OCI-LY1 (cell line): Measurements from ENCODE around the gene MRPL52.

Experiments
- CTCF ChIP-seq: fragments of 200-600 bp; sonication (generic), shearing (Covaris generic); IDR thresholded peaks from 2 replicates; pipeline ENCODE4 v1.5.1; 2017; ENCODE audit warnings: mild to moderate bottlenecking, antibody characterized with exemption, low read length, moderate library complexity, mixed read lengths
- EZH2 ChIP-seq: fragments of 200-600 bp; sonication (generic), shearing (Covaris generic); IDR thresholded peaks from 2 replicates; pipeline ENCODE4 v1.8.0; 2017; ENCODE audit warnings: borderline replicate concordance, mixed run types, mild to moderate bottlenecking, antibody characterized with exemption, low read length, moderate library complexity, mixed read lengths

GRCh38 chr14:22780105-22780679 is 49.5 kb upstream of the MRPL52 start:
- TF ChIP-seq CTCF (no peak), EZH2 (no peak)
